CD4-positive, alpha-beta T cell treated with Interleukin-12 subunit alpha and Interleukin-12 subunit beta, for 1 hour (primary cell): ENCODE data around the gene NPHP4.

Experiments used
- DNase-seq: peaks from one replicate; pipeline ENCODE4 v3.0.0-alpha.2; 2020

Gene NPHP4

DNA sequence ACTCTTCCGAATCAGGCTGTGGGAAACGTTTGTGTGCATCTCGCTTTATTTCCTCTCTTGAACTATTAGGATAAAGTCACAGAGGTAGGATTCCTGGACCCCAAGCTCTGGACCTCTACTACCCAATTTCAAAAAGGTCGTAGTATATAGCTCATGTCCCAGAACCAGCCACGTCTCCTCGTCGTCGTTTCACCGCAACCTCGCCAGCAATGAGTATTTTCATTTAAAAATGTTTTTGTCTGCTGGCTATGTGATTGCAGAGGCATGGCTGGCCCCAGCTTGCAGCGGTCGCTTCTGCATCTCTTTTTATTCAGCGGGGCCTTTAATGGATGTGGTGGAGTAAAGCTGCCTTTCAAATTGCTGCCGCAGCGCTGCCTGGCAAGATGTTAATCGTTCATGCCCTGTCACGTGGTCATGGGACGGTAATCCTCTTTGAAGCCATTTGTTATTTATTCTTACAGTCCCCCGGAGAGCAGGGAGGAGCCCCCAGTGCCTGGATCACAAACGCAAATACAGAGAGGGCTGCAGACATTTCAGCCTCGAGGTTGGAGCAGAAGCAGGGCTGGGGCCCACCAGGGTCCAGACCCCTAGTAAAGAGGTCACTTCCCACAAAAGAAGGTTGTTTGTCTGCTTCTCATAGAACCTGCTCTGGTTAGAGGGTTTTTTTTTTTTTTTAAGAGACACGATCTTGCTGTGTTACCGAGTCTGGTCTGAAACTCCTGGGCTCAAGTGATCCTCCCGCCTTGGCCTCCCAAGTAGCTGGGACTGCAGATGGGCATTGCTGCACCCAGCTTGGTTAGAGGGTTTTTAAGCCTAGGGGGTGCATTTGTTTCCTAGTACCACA is 11.6 kb upstream of the NPHP4 start:
- DNase-seq = no peak

DNA sequence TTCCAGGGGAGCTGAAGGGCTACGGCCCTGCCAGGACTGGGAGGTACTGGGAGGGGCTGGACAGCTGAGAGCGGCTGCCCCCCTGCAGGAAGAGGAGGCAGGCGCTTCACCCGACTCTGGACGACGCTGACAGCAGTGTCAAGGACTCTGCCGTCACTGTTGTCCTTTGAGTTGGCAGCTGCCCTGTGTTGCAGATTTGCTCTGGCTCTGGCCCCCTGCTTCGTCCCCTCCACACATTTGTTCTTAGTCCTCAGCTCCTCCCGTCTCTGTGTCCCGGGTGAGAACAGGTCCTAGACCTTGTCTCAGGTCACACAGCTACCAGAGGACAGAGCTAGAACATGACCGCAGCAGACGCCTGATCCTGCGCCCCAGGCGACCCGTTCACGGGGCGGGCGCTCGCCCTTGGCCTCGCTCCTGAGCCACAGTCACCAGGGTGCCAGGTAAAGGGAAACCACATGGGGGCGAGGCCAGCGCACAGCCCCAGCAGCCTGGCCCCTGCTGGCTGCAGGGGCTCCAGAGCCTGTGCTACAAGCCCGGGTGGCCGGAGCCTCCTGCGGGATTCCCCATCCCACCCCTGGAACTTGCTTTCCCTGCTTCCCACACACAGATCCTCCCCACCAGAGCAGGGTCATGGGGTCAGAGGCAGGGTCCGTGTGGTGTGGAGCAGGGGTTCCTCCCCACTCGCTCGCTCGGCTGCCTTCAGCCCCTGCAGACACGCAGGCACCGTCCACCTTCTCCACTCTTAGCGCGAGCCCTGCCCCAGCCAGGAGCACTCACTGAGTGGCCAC is 10.7 kb upstream of the NPHP4 start:
- no peak for DNase-seq

DNA sequence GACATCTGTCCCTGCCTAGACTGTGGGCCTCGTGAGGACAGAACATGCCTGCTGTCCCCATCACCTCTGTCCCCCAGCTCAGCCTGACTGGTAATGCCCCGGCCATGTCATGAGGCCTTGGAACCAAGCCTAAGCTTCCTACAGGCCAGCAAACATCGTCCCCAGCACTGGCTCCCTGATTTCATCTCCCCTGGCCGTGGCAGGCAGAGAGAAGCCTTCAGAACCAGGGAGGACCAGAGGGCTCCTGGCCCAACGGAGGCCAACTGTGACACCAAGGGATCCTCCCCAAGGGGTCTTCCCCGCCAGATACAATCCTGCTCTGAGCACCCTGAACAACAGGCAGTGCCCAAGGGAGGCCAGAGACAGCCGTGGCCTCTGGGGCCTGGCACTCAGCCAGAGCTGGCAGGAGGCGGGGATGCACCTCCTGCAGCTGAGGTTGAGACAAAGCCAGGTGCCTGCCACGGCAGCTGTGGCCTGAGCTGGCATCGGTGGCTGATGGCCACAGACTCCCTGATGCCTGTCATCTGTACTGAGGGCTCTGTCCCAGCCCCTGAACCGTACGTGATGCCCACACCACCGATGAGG is 9.9 kb upstream of the NPHP4 start:
- no peak for DNase-seq

DNA sequence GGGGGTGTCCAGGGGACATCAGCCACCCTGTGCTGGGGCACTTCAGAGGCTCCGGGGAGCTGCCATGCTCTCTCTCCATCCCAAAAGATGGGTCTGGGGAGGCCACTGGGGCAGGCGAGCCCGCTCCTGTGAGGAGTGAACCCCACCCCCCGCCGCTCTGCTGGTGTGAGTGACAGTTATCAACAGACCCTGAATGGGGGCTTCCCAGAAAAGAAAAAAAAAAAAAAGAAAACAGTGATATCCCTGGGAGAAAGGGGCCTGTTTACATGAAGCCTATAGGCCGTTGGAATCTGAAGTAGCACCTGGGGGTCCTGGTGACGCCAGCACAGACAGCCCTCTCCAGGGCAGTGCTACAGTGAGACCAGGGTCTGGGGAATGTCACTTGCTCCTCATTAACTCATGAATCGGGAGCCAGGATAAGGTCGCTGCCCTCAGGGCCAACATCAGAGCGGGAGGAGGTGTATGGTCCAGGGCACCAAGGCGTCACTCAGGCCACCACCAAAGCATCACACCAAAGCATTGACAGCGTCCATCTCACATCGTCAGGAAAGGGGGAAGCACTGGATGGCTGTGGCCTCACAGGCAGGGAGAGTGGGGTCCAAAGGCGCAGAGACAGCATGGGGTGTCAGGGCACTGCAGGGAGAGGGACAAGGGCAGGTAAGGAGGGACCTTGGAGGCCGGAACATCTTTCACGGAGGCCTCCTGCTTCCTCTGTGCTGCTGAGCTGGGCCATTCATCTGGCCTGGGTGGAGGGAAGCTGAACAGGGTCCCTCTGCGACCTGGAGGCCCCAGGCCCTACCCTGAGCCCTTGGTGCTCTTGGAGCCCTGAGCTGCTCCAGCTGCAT is 8.4 kb upstream of the NPHP4 start:
- DNase-seq = no peak

DNA sequence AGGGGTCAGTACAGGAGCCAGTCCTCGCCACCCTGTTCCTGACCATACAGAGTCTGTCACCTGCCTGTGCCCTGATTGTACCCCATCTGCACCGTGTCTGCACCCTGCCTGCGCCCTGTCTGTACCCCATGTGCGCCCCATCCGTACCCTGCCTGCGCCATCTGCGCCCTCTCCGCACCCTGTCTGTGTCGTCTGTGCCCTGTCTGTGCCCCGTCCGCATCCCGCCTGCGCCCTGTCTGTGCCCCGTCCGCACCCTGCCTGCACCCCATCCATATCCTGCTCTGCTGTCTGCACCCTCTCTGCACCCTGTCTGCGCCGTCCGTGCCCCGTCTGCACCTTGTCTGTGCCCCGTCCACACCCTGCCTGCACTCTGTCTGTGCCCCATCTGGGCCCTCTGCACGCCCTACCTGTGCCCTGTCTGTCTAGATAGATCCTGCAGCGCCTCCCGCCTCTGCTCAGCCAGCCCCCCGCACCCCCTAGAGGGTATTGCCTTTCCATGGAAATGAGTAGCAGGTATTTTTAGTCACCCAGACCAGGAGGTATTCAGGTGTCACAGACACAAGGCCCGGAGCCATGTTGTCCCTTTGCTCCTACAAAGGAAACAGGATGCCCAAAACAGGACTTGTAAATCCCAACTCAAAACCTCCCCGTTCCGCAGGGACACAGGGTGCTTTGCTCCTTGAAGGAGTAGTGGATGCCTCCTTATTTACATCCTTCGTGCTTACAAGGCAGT is 7.7 kb upstream of the NPHP4 start:
- DNase-seq = no peak

DNA sequence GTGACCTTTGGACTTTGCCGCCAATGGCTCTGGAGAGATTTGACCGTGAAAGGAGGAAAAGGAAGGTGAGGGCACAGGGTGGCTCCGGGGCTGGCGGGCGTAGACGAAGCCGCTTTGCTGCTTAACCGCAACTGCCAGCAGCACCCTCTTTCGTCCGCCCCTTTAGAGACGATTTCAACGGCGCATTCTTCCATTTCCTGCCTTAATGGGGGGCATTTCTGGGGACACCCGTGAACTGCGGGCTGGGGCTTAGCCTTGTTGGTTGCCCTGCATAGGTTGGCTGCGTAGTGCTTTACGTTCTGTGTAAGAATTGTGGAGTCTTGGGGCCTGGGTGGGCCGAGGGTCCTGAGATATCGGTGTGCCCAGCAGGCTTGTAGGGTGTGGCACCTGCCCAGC is 6.7 kb upstream of the NPHP4 start:
- no peak for DNase-seq

DNA sequence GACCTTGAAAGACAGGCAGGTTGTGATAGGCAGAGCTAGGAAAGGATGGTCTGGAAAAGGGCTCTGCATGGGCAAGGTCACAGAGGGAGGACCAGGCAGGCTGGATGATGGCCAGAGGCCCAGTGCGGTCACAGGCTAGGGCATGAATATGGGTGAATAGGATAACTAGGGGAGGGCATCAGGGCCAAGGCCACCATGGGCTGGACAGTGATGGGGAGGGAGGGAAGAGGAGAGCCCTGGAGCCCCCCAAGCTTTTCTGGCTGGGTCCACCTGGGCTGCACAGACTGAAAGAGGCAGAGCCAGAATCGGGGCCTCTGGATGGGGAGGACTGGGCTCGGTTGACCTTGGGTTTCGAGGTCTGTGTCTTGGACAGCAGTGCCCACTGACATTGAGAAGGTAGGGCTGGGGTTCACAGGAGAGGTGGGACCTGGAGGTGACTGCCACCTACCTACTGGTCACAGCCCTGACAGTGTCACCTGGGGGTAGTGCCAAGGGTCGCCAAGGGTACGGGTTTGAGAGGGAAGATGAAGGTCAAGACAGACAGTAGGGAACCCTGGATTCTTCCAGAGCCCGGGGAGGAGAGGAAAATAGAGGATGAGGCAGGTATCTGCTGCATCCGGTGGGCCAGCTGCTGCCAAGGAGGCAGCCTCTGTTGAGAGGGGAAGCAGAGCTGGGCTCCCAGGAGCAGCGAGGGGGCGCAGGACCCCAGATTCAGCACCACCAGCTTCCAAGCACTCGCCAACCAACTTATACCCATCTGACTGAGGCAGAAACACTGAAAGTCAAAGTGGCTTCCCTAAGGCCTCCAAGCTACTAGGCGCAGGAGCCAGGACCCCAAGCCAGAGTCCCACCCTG is 6.1 kb upstream of the NPHP4 start:
- DNase-seq = no peak

DNA sequence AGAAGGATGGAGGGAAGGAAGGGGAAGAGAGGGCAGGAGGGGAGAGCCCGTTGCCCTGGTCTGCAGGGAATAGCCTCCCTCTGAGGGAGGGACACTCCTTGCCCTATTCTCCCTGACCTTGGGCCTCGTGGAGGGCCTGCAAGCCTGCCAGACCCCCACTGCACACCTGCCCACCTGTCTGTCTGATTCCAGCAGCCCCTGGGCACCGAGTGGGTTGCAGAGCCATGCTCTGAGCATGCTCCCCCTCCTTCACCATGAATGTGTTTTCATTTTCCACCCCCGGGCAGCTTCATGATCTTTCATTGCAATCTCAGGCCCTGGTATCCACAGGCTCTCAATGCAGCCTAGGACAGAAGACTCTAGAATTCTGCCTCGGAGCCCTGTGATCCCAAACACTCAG is 5.1 kb upstream of the NPHP4 start:
- DNase-seq = no peak

DNA sequence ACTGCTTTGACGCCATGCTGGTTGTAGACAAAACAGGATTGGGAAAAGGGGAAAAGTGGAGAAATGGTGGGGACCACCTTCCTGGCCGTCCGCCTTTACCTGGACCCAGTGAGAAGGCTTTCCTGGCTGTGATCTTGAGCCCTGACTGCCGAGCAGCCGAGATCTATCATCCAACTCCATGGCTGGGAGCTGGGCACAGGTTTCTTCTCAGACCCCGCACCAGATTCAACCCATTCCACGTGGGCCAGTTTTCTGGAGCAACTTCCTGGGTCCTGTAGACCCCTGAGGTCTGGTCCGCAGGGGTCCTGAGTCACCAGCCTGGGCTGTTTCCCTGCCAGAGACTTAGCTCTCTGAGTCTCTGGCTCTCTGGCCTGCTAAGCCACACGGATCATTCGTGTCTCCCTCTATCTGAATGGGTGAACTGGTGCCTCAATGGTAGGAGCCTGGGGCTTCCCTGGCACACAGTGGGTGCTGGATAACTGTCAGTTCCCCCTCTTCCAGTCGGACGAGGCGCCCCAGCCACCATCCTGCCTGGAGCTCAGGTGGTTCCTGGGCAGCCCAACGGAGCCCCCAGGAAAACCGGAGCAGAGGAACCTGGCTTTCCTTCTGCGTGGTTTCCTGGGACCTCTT is 4.5 kb upstream of the NPHP4 start:
- no peak for DNase-seq

DNA sequence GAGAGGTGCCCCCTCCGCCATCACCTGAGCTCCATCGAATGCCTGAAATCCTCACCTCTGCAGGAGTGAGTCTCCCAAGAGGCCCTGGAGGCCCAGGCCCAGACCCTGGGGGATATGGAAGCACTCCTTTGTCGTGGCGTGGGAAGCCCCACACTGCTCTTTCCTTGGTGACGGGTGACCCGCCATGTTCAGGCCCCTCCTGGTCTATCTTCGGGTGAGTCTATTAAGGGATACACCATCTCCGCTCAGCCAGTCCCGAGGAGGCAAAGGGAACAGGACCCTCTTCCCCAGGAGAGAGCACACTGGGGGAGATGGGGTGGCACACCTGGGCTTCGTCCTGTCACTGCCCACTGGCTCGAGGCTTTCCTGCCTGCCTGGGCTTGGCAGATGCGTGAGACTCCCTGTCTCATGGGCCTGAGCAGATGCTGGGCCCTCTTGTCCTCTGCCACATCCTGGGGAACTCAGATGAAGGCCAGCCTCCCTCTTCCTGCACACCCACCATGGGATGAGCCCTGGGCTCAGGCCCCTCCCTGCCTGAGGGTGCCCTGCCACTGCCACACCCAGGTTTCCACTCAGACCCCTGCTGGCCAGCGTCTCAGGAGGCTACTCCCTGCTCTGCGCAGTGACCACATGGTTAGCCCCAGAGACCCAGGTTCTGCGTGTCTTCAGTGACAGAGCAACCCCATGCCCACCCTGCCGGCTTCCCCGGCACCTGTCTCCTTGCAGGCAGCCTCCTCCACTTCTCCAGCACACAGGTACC is 3.8 kb upstream of the NPHP4 start:
- DNase-seq = no peak

DNA sequence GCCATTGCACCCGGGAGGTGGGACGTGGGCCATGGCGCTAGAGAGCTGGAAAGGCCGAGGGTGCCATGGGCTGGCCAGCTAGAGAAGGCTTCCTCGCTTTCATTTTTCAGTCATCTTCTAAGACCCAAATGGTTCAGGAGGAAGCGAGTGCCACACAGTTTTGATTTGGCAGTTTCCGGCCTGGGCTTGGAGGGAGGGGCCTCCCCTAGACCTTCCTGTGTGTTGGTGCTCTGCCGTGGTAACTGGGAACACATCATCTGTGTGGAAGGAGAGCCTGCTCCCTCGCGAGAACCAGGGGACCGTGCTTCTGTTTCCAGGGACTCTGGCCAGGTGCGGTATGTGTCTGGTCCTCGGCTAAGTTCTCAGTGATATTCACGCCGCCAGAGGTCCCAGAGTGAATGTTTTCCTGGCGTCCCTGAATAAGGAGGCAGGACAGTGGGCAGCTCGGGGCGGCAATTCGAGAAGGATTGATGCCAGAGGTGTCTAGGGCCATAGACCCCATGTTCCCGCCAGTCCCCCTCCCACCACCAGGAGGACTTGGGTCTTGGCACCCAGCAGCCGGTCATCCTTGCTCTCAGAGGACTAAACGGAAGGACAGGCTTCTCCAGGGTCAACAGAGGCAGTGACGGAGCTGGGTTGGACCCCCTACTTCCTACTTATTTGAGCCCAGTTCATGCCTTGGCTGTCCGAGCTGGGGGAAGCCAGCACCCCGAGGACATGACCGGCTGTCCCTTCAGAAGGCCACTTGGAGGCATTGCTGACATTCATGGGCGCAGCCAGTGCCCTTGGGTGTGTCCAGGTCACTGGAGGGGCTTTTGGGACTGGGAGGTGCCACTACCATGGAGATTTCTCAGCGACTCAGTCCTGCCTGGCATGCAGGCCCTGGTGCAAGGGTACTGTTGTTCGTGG is 2.7 kb upstream of the NPHP4 start:
- peak; percentile 79 for DNase-seq

DNA sequence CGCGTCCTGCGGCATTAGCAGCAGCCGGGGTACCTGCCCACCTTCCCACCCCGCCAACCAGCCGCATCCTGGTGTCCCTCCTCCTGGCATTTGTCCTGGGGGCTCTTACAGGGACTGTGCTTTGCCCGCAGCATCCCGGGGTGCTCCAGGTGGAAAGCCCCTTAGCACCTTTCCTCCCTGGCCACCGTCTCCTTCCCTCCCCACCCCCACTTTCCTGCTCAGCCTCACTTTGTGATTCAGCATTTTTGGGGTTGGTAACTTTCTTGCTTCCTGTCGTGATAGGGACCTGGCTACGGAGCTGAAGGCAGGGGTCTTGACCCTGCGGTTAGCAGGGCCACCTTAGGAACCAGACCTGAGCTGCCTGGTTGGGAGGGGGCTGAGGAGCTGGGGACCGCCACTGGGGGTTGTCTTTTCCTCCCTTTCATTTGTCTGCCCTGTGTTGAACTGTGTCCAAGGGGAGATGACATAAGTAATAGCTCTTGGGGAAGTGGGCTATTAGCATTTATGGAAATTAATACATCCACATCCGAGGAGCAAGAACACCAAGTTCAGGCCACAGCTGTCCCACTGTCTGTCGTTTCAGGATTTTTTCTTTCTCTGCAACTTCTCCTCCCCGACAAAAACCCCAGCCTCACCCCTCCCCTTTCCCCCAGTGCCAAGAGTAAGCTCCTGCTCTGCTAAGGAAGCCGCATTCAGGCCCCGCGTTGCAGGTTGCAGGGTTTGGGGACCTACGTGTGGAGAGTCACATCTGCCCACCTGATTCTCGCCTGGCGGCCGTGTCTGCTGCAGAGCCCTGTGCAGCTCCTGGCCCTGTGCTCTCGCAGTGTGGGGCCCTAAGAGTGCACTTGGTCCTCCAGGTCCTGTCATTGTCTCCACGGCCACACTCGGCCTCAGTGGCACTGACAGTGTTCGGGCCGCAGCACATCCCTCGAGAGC is 1.6 kb upstream of the NPHP4 start:
- DNase-seq = peak; percentile 29

DNA sequence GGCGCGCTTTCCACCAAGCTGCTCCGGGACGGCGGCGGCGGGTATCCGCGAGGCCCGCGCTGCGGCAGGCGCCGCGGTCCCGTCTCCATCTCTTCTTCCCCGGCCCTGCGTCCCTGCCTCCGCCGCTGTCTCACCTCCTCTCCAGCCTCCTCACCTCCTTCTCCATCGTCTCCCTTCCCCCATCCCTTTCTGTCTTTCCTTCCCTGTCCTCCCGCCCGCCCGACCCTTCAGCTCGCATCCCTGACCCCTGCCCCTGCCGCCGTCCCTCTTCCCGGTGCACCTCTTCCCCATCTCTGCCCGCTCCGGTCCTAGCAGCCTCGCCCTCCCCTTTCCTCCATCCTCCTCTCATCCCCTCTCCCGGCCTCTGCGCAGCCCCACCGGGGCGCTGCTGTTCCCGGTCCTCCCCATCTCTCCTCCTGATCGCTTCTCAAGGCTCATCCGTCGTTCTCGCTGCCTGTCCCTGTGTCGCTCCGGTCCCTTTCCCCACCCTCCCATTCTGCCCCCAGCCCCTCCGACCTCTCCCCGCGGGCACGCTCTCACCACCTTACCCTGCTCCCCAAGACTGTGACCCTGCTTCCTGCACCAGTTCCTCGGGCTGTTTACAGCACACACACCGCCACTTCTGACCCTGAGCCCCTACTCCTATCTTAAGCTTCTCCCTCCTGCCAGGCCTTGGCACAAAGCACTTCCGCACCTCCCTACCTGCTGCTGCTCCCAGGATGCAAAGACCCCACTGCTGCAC is 760 bp upstream of the NPHP4 start:
- no peak for DNase-seq

DNA sequence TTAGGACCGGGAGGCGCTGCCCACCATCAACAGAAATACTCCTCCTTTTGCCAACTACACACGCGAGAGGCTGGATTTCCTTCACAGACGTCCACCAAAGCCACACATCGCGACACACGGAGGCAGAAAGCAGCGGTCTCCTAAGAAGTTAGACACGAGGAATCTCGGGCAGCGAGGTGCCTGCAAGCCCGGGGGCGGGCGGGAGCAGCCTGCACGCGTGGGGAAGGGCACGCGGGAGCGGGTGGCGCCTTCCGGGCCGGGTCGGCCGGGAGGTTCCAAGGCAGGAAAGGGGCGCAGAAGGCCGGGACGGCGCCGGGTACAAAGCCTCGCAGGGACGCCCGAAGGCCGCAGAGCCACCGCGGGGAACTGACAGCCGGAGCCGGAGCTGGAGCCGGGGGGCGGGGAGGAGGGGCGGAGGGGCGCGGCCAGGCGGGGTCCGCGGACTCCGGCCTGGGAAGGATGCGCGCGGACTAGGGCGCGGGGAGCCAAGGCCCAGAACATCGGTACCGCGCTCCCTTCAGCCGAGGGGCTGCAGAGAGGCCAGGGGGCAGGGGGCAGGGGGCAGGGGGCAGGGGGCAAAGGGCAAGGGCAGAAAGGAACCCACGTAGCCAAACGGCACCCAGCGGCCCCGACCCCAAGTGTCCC is 722 bp downstream of the NPHP4 start:
- DNase-seq = peak; percentile 43

DNA sequence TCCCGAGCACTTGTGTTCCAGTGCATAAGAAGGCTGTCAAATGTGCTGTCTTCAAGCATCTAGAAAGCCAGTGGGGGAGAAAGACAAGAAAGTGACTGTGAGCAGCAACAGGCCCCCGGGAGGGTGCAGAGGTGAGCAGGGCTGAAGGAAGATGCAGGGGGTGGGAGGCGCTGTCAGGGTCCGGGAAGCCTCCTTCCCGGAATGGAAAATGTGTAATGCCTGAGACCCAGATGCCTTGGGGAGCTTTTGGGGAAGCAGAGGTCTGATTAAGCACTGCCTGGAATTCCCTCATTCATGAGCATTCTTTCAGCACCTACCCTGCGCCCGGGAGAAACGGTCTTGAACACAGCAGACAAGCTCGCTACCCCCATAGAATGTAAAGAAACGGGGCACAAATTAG is 1.3 kb downstream of the NPHP4 start:
- no peak for DNase-seq

DNA sequence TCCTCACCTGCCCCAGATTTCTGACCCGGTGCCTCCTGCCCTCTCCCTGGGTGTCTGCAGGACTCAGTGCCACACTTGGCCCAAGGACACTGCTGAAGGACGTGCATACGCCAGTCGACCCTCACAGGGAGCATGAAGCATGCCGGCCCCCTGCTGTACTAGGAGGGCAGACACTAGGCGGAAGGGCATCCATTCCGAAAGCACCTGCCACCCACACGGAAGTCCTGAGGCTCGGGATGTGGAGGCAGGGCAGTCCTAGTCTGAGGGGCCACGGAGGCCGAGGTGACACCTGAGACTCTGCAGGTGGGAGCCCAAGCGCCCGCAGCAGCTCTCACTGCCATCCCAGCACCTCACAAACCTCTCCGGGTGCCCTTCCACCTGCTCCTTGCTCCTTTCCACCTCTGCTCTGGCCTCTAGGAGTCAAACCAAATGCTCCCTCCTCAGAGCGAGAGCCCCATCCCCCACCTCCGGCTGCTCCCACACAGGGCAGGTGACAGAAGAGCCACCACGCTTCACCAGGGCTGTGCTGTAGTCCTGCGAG is 2.4 kb downstream of the NPHP4 start:
- no peak for DNase-seq
